HT1080 (cell line): Measurements from ENCODE around the gene PTH2R. TPM values are rescaled to one million over a fixed set of nuclear protein-coding genes. Genes with fewer than 3 reads are reported as not detected.
"Not testable (repeated sequence)": the region's sequence is repeated elsewhere in the genome, so short reads cannot be mapped to it uniquely, and the experiment has no call there.

Source experiments
- DNase-seq: peaks from one replicate; pipeline ENCODE4 v3.0.0-alpha.2; 2015; ENCODE audit warnings: low read depth
- polyA plus RNA-seq, 2 experiments: library from polyadenylated mRNA; depleted of rRNA; stranded (reverse); fragments of >200 nt; gene quantifications; 2 replicates each; pipeline ENCODE4 v1.2.3, GENCODE V29; 2015
- total RNA-seq: library from RNA; depleted of rRNA; stranded (reverse); fragments of >200 nt; shearing (Covaris generic); gene quantifications from 2 replicates; pipeline ENCODE4 v1.2.3, GENCODE V29; 2014; rRNA removed

PTH2R gene
- not detected in 2 replicates for total RNA-seq
- polyA plus RNA-seq (2015; cell fraction: cytosol; rRNA removed): not detected in 2 replicates
- not detected in 2 replicates for polyA plus RNA-seq (2015; cell fraction: nucleus; rRNA removed)

DNA sequence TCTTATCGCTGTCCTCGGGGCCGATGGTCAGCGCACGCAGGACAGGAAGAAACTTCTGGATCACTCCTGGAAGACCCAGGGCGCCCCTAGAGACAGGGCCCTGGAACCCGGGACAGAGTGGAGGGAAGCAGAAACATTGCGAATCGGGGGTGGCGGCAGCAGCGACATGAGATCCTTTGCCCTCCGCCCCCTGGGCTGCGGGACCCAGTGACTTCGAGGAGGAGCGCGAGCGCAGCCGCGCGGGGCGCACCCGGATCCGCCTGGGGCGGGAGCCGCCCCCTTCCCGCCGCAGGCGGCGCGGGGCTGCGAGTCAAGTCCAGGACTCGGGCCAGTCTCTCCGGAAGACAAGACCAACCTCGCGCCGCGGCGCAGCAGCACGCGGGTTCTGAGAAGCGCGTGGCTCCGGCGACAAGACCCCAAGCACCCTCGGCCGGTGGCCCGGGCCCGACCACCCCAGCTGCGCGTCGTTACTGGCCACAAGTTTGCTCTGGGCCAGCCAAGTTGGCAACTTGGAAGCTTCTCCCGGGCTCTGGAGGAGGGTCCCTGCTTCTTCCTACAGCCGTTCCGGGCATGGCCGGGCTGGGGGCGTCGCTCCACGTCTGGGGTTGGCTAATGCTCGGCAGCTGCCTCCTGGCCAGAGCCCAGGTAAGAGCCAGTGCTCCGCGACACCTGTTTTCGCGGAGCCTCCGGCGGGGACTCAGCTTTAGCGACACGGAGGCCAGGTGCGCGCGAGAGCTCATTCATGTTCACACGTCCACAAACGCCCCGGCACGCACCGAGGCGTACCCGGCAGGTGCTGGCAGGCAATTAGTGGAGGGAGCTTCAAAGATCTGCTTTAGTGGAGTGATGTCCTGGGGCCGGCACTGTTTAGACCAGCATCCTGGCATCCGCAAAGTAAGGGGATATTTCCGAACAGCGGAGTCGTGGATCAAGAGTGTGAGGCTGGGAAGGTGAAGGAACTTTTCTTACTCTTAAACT lies at the start of gene PTH2R:
Gene PTH2R, plus strand, starts transcription at position 319 of the 978 bp plus-strand sequence. Its CDS starts 252 bp downstream, at position 571.
- no peak for DNase-seq

GRCh38 chr2:208356846-208357574 lies 49.6 kb upstream of the PTH2R start:
- DNase-seq: no peak

DNA sequence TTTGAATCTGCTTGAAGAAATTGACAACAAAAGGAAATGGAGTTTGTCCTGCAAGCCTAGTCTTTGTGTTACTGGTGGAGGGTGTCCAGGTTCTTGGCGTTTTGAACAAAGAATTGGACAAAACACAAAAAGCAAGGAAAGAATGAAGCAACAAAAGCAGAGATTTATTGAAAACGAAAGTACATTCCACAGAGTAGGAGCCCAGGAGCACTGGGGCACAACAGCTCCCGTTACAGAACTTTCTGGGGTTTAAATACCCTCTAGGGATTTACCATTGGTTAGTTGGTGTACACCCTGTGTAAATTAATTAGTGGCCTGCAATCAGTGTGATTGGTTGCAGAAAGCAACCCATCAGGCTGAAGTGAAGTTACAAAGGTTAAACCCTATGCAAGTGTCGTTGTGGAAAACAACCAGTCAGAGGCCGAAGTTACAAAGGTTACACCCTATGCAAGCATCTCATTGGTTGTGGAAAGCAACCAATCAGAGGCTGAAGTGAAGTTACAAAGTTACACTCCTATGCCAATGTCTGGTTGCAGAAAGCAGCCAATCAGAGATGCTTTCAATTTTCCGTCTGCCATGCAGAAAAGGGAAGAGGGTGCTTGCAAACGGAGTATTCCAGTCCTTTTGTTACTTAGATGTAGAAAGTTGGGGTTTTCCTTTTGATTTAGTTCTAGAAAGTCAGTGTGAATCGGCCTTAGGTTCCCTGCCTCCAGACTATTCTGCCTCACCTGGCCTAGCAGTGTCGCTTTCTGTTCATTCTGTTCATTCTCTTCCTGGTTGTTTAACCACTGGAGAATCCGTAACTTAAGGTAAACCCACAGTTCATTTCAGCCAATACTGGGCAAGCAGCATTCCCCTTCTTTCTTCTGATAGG lies 47.6 kb upstream of the PTH2R start:
- DNase-seq: no peak

DNA sequence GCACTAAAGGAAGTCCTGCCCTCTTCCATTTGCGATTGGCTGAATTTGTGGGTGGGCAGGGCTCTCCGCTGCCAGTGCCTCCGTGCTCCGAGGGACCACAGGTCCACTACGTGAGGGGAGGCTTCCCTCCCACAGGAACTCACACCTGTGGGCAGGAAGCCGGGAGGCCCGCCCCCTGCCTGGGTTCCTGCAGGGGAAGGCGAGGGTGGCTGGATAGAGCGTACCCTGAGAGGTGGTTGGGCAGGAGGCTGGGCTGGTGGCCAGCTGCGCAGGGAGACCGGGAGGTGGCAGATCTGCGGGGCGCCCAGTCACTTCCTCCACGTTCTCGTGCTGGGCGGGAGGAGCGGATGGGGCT lies 47.0 kb upstream of the PTH2R start:
- DNase-seq: no peak

DNA sequence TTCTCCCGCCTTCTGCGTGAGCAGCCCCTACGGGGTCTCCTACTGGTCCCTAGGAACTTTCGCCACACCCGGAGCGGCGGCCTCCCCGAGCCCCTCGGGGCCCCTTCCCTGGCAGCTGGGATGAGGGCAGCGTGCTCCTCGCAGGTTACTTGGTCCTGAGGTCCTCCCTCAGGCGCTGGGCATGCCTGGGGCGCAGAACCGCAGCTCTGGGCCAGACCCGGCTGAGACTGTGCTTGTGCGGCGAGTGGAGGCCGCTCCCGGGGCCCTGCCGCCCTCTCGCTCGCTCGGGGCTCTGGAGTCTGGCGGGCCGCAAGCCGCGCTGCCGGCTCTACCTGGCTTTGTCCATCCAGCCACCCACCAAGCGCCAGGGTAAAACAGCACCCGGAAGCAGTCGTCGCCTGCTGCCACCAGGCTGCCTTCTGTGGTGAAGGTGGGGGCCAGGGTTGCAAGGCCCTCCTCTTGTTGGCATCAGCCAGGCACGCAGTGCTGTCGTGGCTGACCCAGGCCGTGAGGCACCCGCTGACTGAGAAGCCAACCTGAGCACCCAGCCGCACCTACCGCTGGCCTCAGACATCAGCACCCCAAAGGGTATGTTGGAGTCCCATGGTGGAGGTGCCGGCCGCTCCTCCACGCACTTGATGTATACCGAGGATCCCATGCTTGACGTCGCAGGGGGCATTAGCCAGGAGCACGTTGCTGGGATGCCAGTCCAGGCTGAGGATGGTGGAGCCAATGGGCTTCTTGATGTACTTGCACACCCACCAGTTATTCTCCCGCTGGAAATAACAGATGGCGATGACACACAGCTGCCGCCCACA lies 46.1 kb upstream of the PTH2R start:
- no peak for DNase-seq

DNA sequence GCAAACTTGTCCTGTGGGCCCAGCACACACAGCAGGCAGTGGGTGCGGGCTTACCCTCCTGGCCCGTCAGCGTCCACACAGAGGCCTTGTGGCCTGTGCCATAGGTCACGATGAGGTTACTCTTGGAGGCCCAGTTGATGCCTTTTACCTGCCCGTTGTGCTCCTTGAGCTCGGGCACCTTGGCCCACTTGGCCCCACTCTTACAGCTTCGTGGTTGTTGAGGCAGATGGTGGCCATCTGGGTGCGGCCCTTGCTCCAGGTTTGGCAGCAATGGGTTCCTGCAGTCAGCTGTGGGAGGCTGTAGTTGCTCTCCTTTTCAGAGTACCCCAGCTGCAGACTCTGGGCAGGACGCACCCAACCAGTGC lies 45.5 kb upstream of the PTH2R start:
- no peak for DNase-seq

DNA sequence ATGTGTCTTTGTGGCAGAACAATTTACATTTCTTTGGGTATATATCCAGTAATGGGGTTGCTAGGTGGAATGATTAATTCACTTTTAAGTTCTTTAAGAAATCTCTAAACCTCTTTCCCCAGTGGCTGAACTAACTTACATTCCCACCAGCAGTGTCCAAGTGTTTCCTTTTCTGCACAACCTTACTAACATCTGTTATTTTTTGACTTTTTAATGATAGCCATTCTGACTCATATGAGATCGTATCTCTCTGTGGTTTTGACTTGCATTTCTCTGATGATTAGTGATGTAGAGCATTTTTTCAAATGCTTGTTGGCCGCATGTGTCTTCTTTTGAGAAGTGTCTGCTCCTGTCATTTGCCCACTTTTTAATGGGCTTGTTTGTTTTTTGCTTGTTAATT lies 43.1 kb upstream of the PTH2R start:
- DNase-seq: peak; percentile 84

DNA sequence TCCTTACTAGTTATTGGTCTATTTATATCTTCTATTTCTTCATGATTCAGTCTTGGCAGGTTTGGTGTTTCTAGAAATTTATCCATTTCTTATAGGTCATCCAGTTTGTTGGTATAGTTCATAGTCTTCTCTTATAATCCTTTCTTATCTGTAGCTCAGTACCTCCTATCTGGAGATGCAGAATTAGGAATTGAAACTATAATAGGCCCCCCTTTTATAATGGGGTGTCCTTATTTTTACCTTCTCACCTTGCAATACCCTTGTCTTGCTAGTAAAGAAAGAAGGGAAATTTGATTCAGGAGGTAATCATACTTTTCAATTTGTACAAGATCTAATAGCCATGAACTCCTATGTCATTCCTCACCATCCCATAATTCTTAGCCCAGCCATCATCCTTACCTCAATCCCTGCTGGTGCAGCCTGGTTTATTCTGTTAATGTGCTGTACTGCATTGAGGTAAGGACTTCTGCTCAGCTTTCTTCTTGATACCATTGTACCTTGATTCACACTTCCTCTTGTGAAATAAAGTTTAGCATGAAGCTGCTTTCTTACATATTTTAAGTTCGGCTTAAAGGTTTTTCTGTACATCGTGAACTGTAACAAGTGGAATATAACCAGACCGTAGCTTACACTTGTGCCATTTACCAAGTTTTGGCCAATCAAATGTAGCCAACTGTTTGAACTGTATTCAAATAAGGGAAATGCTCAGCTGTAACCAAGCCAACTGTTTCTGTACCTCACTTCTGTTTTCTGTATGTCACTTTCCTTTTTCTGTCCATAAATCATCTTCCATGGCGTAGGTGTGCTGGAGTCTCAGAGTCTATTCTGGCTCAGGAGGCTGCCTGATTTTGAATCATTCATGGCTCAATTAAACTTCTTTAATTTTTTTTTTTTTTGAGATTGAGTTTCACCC lies 40.1 kb upstream of the PTH2R start:
- DNase-seq: no peak

DNA sequence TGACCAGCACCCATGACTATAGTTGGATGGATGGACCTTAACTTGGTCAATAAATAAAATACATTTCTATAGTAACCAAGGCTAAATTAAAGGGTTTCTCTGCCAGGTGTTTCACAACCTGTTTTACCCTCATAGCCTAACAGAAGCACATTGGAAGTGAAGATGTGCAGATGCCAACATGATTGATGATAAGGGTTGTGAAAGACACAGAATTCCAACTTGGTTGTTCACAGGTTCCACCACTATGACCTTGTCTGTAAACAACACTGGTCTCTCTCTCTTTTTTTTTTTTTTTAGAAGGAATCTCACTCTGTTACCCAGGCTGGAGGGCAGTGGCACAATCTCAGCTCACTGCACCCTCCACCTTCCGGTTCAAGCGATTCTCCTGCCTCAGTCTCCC lies 37.5 kb upstream of the PTH2R start:
- no peak for DNase-seq

DNA sequence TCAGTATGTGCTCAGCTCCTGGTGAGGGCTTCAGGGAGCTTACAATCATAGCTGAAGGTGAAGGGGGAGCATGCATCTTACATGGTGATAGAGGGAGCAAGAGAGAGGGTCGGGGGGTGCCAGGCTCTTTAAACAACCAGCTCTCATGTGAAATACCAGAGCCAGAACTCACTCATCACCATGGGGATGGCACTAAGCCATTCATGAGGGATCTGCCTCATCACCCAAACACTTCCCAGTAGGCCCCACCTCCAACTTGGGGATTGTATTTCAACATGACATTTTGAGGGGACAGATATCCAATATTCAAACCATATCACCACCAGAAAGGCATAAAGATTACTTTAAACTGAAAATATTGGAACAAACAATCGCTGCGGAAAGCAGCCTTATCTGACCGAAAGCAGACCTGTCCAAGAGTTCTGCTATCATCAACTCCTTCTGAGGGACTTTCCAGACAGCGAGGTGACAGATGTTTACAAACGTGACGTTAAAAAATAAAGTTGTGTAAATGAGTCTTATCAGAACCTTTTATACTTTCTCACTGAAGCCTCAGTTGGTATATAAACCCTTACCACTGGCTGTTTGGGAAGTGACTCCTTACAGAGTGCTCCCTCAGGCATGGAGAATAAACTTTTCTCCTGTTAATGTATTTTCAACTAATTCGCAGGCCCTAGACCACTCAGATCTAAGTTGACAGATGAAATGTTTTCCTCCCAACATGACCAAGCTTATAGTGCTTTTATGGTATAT lies 35.5 kb upstream of the PTH2R start:
- DNase-seq: peak; percentile 16

DNA sequence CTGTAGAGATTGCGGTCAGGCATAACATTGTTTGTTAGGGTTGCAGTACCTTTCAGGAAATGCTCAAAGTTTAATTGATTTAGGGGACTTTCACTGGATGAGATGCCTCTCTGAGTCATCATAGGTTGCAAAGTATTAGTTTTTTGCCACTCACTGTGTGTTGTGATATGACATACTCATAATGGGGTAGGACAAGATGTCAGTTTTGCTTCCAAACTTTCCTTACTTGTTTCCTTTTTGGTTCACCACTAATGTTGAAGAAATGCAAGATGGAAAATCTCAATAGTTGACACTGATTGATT lies 35.0 kb upstream of the PTH2R start:
- DNase-seq: no peak

DNA sequence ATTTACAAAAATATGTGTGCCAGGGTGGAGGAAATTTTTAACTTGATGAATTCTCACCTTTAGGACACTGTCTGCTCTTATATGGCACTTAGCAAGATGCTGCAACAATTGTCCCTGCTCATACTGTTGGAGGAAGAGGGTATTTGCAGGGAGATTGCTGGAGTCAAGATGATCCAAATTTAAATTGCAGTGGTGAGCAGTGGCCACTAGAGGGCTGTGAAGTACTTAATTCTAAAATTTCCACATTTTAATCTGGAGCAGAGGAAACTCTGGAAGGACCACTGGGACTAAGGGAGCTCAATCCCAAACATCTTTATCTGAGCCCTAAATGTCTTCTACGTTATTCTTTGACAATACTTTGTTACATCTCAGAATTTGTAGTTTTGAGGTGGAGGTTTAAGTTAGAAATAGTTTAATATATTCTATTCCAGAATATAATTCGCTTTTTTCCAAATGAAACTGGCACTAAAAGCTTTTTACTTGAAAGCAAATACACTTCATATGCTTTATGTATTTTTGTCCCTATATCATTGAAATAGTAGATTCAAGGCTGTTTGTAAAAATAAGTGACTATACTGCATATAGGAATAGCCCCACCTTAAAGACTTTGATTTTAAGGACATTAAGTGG lies 33.0 kb upstream of the PTH2R start:
- DNase-seq: peak; percentile 62

DNA sequence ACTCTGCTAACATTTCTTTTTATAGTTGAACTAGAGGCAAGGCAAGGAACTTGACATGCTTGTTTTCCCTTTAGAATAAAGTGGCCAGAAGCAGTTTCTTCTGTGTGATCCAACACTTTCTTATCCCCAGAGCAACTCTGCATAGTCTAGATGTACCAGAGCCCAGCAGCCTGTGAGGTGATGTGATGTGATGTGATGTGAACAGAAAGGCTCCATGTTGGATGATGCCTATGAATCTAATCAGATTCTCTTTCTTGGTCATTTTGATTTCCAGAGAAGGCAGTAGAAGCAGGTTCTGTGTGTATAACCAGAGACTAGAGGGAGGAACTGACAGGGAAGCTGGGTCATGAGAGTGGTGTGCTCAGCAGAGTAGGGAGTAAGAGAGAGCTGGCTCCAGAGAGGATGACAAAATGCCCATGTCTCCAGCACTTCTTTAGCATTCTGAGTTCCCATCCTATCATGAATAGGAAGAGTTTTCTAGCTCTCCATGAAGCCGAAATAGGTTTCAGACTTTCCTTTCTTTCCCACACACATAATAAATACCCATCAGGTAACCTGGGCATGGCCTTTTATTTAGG lies 31.0 kb upstream of the PTH2R start:
- no peak for DNase-seq

GRCh38 chr2:208377344-208377860 lies 29.2 kb upstream of the PTH2R start:
- DNase-seq: not testable (repeated sequence)

DNA sequence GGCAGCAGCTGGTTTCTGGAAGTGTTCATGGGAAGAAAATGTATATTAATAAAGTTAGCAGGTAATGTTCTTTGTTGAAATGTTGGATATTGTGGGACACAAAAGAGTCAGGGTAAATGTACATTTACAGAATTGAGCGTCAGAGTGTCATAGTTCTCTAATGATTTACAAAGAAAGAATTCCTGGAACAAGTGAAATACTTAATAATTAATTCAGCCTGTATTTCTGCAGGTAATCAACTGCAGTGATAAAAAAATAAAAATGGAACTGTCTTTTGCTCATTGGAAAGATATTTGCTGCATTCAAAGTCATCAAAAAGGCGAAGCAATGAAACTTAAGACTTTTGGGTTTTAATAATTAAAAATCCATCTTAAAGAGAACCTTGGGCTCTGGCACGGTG lies 27.4 kb upstream of the PTH2R start:
- DNase-seq: no peak

DNA sequence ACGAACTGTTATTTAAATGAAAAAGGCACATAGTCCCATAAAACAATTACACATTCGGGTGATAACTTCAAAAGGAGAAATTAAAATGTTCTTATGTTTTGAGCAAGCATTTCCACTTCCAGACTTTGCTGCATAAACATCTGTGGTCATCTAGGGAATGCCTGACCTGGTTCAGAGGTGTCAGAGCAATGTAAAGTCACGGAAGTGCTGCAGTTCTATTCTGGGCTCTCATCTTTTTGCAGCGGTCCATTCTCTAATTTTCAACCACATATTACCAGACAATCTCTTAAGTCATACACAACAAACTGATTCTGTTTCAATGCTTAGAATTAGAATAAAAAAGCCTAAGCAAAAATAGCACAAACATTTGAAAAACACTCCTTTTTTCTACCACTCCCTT lies 22.0 kb upstream of the PTH2R start:
- DNase-seq: no peak

- no peak for DNase-seq
Measured at GRCh38 chr2:208386541-208386940, 20.1 kb upstream of the PTH2R start.

DNA sequence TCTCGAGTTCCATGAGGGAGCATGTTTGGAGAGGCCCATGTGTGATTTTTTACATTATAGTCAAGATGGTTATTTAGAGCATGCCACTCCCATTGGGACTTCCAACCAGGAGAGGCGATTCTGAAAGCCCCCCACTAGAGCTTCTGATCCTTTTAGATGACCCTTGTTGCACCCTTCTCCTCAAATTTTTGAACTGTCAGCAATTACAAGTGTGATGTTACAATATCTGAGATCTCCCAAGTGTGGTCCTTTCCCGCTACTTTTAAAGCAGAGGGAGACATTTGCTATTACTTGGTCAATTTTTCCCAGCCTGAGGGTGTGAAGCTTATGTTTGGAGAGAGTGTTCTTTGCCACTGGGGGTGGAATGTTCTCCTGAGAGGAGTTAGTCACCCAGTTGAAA lies 16.7 kb upstream of the PTH2R start:
- DNase-seq: no peak
